ENCODE results near the gene FSTL5. TPM values are rescaled to one million over a fixed set of nuclear protein-coding genes. Genes with fewer than 3 reads are reported as not detected.

Gene FSTL5
- total RNA-seq, 2 donors from 2014 or later, result 0.24 to 1.1 TPM

GRCh38 chr4:161442921-161443320 is 720.9 kb downstream of the FSTL5 start:
- Histone ChIP-seq H3K4me3 (ENCODE audit: low read length) (no peak overlapping the region), H3K4me1 (ENCODE audit: control insufficient read depth, insufficient read depth, low read length) (no peaks in the 10 kb centered on the region), H3K27ac (ENCODE audit: low read depth, low read length) (no peak overlapping the region), H3K9ac (ENCODE audit: extremely low read depth, low read length, poor library complexity, severe bottlenecking) (no peak overlapping the region), H3K27me3 (ENCODE audit: control insufficient read depth, insufficient read depth, low read length, poor library complexity, severe bottlenecking) (no peaks in the 10 kb centered on the region), H3K36me3 (ENCODE audit: control insufficient read depth, insufficient read depth, low read length) (no peaks in the 10 kb centered on the region), H3K9me3 (ENCODE audit: control insufficient read depth, low read length) (no peaks in the 10 kb centered on the region)
- H3K27ac Mint-ChIP-seq, result no peak overlapping the region
- no peak for TF ChIP-seq CTCF (conservative IDR thresholded peaks at IDR 0.05)
- H3K4me1 Mint-ChIP-seq, result peaks cover 11% of the 10 kb centered on the region
- H3K9me3 Mint-ChIP-seq, result no peaks in the 10 kb centered on the region
- H3K4me3 Mint-ChIP-seq, result no peak overlapping the region
- DNase-seq, result no peak
- 89% methylated on average over 1 of the region's 1 CpG; no CpG with 5 or more reads in 1 of the 2 experiments for WGBS, 2 experiments (ENCODE audit: insufficient coverage in 1 of 2, insufficient read length in 1 of 2)
- H3K36me3 Mint-ChIP-seq (ENCODE audit: low read depth), result no peaks in the 10 kb centered on the region
- no peaks in the 10 kb centered on the region for H3K27me3 Mint-ChIP-seq (ENCODE audit: insufficient read depth)

GRCh38 chr4:161438096-161438495 is 725.7 kb downstream of the FSTL5 start:
- no peak for DNase-seq
- no peak for TF ChIP-seq CTCF (conservative IDR thresholded peaks at IDR 0.05)
- H3K27ac Mint-ChIP-seq, result no peak overlapping the region
- no peaks in the 10 kb centered on the region for H3K27me3 Mint-ChIP-seq (ENCODE audit: insufficient read depth)
- H3K4me1 Mint-ChIP-seq, result peaks cover 8% of the 10 kb centered on the region
- H3K9me3 Mint-ChIP-seq, result peaks cover 5% of the 10 kb centered on the region
- H3K4me3 ChIP-seq (ENCODE audit: low read length), result no peak overlapping the region
- no peaks in the 10 kb centered on the region for H3K36me3 Mint-ChIP-seq (ENCODE audit: low read depth)
- 92 to 97% methylated on average over 2 of the region's 2 CpGs for WGBS, 2 experiments (ENCODE audit: insufficient coverage in 1 of 2, insufficient read length in 1 of 2)
- H3K9ac ChIP-seq (ENCODE audit: extremely low read depth, low read length, poor library complexity, severe bottlenecking), result no peak overlapping the region
- H3K4me1 ChIP-seq (ENCODE audit: control insufficient read depth, insufficient read depth, low read length), result no peaks in the 10 kb centered on the region
- no peaks in the 10 kb centered on the region for H3K27me3 ChIP-seq (ENCODE audit: control insufficient read depth, insufficient read depth, low read length, poor library complexity, severe bottlenecking)
- no peak overlapping the region for H3K27ac ChIP-seq (ENCODE audit: low read depth, low read length)
- no peaks in the 10 kb centered on the region for H3K36me3 ChIP-seq (ENCODE audit: control insufficient read depth, insufficient read depth, low read length)
- no peak overlapping the region for H3K4me3 Mint-ChIP-seq
- no peaks in the 10 kb centered on the region for H3K9me3 ChIP-seq (ENCODE audit: control insufficient read depth, low read length)

DNA sequence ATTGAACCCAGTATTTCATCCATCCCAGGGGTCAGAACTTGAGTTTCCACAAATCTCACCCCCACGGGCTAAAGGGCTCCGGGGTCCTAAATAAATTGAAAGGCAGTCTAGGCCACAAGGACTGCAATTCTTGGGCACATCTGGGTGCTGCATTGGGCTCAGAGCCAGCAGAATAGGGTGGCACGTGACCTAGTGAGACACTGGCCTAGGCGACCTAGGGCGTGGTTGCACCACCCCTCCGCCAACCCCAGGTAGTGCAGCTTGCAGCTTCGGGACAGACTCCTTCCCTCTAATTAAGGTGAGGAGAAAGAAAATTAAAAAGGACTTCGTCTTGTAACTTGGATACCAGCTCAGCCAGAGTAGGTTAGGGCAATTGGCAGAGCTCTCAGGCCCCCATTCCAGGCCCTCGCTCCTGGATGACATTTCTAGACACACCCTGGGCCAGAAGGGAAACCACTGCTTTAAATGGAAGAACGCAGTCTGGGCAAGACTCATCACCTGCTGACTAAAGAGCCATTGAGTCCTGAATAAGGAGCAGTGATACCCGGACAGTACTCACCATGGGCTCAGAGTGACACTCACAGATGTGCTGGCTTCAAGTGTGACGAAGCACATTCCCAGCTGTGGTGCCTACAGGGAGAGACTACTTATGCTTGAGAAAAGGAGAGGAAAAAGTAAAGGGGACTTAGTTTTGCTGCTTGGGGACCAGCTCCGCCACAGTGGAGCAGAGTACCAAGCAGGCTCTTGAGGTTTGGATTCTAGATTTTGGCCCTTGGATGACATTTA is 735.4 kb downstream of the FSTL5 start:
- no peaks in the 10 kb centered on the region for H3K36me3 Mint-ChIP-seq (ENCODE audit: low read depth)
- H3K4me1 Mint-ChIP-seq, result peaks cover 4% of the 10 kb centered on the region
- H3K4me3 Mint-ChIP-seq, result no peak overlapping the region
- DNase-seq, result no peak
- Histone ChIP-seq H3K4me3 (ENCODE audit: low read length) (no peak overlapping the region), H3K9ac (ENCODE audit: extremely low read depth, low read length, poor library complexity, severe bottlenecking) (no peak overlapping the region), H3K36me3 (ENCODE audit: control insufficient read depth, insufficient read depth, low read length) (no peaks in the 10 kb centered on the region), H3K27ac (ENCODE audit: low read depth, low read length) (no peak overlapping the region), H3K27me3 (ENCODE audit: control insufficient read depth, insufficient read depth, low read length, poor library complexity, severe bottlenecking) (no peaks in the 10 kb centered on the region), H3K9me3 (ENCODE audit: control insufficient read depth, low read length) (peaks cover 4% of the 10 kb centered on the region), H3K4me1 (ENCODE audit: control insufficient read depth, insufficient read depth, low read length) (peaks cover 6% of the 10 kb centered on the region)
- no peak for TF ChIP-seq CTCF (conservative IDR thresholded peaks at IDR 0.05)
- H3K27ac Mint-ChIP-seq, result no peak overlapping the region
- no peaks in the 10 kb centered on the region for H3K27me3 Mint-ChIP-seq (ENCODE audit: insufficient read depth)
- peaks cover 4% of the 10 kb centered on the region for H3K9me3 Mint-ChIP-seq
- WGBS, 2 experiments (ENCODE audit: insufficient coverage in 1 of 2, insufficient read length in 1 of 2), result 93% methylated on average over 10 to 13 of the region's 13 CpGs

All from endodermal cell (in vitro differentiated cells).